Effector memory CD4-positive, alpha-beta T cell (primary cell): ENCODE results near the gene ARRDC4.

Experiments
- DNase-seq, 3 donors: peaks; one replicate each; pipeline ENCODE4 v3.0.0-alpha.2; 2020
- H3K27ac ChIP-seq: 2 replicates; pipeline ENCODE4 v1.7.0; 2013; ENCODE audit warnings: mild to moderate bottlenecking, low read length, moderate library complexity; ENCODE audit not compliant: insufficient read depth, poor library complexity, severe bottlenecking
- H3K27me3 ChIP-seq: replicated peaks from 2 replicates; pipeline ENCODE4 v1.7.0; 2013; ENCODE audit warnings: mild to moderate bottlenecking, low read length; ENCODE audit not compliant: insufficient read depth, control insufficient read depth, poor library complexity, severe bottlenecking
- H3K36me3 ChIP-seq: 2 replicates; pipeline ENCODE4 v1.7.0; 2013; ENCODE audit warnings: mild to moderate bottlenecking, low read length, moderate library complexity; ENCODE audit not compliant: control insufficient read depth, insufficient read depth
- H3K4me1 ChIP-seq: 2 replicates; pipeline ENCODE4 v1.7.0; 2013; ENCODE audit warnings: low read length, mild to moderate bottlenecking; ENCODE audit not compliant: control insufficient read depth, insufficient read depth, poor library complexity, severe bottlenecking
- H3K4me3 ChIP-seq: 2 replicates; pipeline ENCODE4 v1.7.0; 2013; ENCODE audit warnings: low read length, low read depth, mild to moderate bottlenecking; ENCODE audit not compliant: insufficient read depth, poor library complexity, severe bottlenecking
- H3K9me3 ChIP-seq: 2 replicates; pipeline ENCODE4 v1.7.0; 2013; ENCODE audit warnings: mild to moderate bottlenecking, low read length, moderate library complexity; ENCODE audit not compliant: control insufficient read depth
- total RNA-seq, 3 donors: gene quantifications; one replicate each; lab custom pipeline; 2026; lab: John Stamatoyannopoulos, UW

ARRDC4 gene
- total RNA-seq: 0.86 to 7.7 (median 1.6) reads per million in 3 donors

DNA sequence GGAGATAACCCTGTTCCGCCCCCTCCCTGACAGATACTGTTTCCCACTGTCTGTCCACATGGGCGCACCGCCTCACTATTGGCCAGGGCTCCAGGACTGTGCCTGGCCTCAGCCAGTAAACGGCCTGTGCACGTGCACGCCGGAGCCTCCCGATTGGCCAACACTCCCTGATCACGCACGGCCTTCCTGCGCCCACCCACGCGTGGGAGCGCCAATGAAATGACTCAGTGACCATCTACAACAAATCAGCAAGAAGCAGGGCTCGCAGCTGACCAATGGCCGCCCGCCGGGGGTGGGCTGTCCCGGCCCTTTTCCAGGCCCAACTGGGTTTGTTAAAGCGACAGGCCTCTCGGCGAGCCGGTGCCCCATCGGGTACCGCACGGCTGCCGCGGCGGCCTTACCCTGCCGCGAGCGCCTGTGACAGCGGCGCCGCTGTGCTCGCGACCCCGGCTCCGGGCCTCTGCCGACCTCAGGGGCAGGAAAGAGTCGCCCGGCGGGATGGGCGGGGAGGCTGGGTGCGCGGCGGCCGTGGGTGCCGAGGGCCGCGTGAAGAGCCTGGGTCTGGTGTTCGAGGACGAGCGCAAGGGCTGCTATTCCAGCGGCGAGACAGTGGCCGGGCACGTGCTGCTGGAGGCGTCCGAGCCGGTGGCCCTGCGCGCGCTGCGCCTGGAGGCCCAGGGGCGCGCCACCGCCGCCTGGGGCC, at the start of gene ARRDC4:
Gene ARRDC4, plus strand, starts transcription at position 340 of the 703 bp plus-strand sequence. Its CDS starts 159 bp downstream, at position 499.
- peak; percentile 68 to 83 (median 79) for DNase-seq
- Histone ChIP-seq H3K9me3 (no peaks in the 10 kb centered on the region), H3K36me3 (no peaks in the 10 kb centered on the region), H3K27me3 (no peaks in the 10 kb centered on the region), H3K4me3 (peak within 1 kb of the TSS; percentile 55), H3K4me1 (no peaks in the 10 kb centered on the region), H3K27ac (peak within 1 kb of the TSS; percentile 71)

DNA sequence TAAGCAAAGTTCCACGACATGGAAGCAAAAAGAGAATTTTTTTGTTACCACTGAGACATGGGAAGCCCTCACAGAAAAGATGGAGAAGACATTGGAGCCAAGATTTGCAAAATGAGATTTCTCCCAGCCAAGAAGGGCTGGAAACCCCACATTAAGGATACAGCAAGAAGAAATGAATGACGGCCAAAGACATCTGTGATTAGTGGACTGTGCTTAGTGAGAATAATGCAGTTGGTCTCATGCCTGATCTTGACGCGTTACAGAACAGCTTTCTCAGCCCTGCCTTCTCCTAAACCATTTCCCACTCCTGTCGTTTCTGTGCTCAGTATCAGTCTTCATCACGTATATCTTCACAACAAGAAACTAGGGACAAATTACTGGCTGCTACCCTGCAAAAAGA, 45.8 kb upstream of the ARRDC4 start:
- Histone ChIP-seq H3K4me1 (no peaks in the 10 kb centered on the region), H3K9me3 (no peaks in the 10 kb centered on the region), H3K36me3 (no peaks in the 10 kb centered on the region)

GRCh38 chr15:97915261-97915660, 45.2 kb upstream of the ARRDC4 start:
- Histone ChIP-seq H3K4me1 (no peaks in the 10 kb centered on the region), H3K27ac (no peak overlapping the region), H3K27me3 (no peaks in the 10 kb centered on the region), H3K4me3 (no peak overlapping the region), H3K36me3 (no peaks in the 10 kb centered on the region), H3K9me3 (no peaks in the 10 kb centered on the region)
- no peak for DNase-seq

More for the DNA sequence above, 45.8 kb upstream of the ARRDC4 start:
- no peak overlapping the region for H3K27ac ChIP-seq
- no peak overlapping the region for H3K4me3 ChIP-seq
- DNase-seq: no peak
- H3K27me3 ChIP-seq: no peaks in the 10 kb centered on the region

DNA sequence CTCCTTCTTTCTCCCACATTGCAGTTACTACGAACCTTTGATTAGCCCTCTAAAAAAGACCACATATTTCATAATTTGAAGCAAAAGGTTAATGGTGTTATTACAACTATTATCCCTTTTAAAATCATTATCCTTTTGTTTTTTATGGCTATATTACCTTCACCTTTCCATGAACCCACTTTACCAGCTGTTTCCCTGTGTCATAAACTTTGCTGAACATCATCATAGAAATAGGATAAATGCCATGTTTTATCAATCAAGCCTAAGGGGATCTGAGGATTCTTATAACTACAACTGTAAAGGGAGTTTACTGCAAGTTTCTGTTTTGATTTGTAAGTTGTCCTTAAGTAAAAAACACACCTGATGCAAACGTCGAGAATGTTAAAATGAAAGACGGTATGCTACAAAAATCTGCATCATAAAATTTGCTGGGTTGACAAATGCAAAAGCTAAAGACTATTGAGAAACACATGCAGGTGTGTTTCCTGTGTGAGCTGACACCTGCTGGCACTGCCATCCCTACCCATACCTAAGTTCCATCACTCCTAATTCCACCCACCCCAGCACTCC, 39.1 kb upstream of the ARRDC4 start:
- no peaks in the 10 kb centered on the region for H3K9me3 ChIP-seq
- H3K36me3 ChIP-seq: no peaks in the 10 kb centered on the region
- no peaks in the 10 kb centered on the region for H3K27me3 ChIP-seq
- H3K4me1 ChIP-seq: no peaks in the 10 kb centered on the region
- H3K27ac ChIP-seq: no peak overlapping the region
- H3K4me3 ChIP-seq: no peak overlapping the region
- DNase-seq: no peak

- no peak overlapping the region for H3K4me3 ChIP-seq
- no peaks in the 10 kb centered on the region for H3K27me3 ChIP-seq
- no peak for DNase-seq
- H3K36me3 ChIP-seq: no peaks in the 10 kb centered on the region
- H3K4me1 ChIP-seq: no peaks in the 10 kb centered on the region
- no peaks in the 10 kb centered on the region for H3K9me3 ChIP-seq
- H3K27ac ChIP-seq: no peak overlapping the region
Observed at GRCh38 chr15:97929456-97930229, 30.9 kb upstream of the ARRDC4 start.

- H3K4me1 ChIP-seq: no peaks in the 10 kb centered on the region
- no peaks in the 10 kb centered on the region for H3K36me3 ChIP-seq
- no peaks in the 10 kb centered on the region for H3K27me3 ChIP-seq
- no peak overlapping the region for H3K27ac ChIP-seq
- DNase-seq: no peak
- no peaks in the 10 kb centered on the region for H3K9me3 ChIP-seq
- H3K4me3 ChIP-seq: no peak overlapping the region
Observed at GRCh38 chr15:97930230-97930629, 30.3 kb upstream of the ARRDC4 start.

DNA sequence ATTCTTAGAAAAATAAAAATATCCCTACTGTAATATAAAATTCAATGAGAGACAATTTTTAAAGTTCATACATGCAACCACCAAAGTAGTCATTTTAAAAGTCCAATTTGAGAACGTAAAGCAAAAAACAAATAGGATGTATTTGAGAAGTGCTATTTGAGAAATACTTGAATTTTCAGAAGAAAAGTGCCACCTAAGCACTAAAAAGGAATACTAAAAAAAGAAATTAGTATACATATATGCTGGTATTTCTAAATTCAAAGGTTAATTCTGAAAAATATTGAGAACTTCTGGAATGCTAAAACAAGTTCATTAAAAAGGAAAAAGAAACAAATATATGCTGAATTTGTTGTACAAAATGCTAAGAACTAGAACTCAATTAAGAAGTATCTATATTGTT, 29.2 kb upstream of the ARRDC4 start:
- Histone ChIP-seq H3K27ac (no peak overlapping the region), H3K36me3 (no peaks in the 10 kb centered on the region), H3K4me1 (no peaks in the 10 kb centered on the region), H3K9me3 (no peaks in the 10 kb centered on the region), H3K27me3 (no peaks in the 10 kb centered on the region), H3K4me3 (no peak overlapping the region)
- no peak for DNase-seq

DNA sequence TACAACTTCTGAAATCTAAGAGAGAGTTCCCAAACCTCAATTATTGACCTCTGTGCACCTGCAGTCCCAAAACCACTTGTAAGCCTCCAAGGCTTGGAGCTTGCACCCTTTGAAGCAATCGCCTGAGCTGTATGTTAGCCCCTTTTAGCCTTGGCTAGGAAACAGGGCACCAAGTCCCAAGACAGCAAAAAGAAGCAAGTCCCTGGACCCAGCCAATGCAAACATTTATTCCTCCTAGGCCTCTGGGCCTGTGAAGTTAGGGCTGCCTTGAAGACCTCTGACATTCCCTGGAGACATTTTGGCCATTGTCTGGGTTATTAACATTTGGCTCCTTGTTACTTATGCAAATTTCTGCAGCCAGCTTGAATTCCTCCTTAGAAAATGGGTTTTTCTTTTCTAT, 26.9 kb upstream of the ARRDC4 start:
- Histone ChIP-seq H3K9me3 (no peaks in the 10 kb centered on the region), H3K27me3 (no peaks in the 10 kb centered on the region)
- DNase-seq: no peak

GRCh38 chr15:97940993-97941392, 19.5 kb upstream of the ARRDC4 start:
- H3K9me3 ChIP-seq: no peaks in the 10 kb centered on the region

More for the DNA sequence above, 26.9 kb upstream of the ARRDC4 start:
- Histone ChIP-seq H3K4me1 (no peaks in the 10 kb centered on the region), H3K27ac (no peak overlapping the region), H3K36me3 (no peaks in the 10 kb centered on the region), H3K4me3 (no peak overlapping the region)

GRCh38 chr15:97941572-97941971, 18.9 kb upstream of the ARRDC4 start:
- no peaks in the 10 kb centered on the region for H3K36me3 ChIP-seq
- no peaks in the 10 kb centered on the region for H3K9me3 ChIP-seq
- no peak for DNase-seq
- H3K27me3 ChIP-seq: no peaks in the 10 kb centered on the region
- no peak overlapping the region for H3K27ac ChIP-seq
- H3K4me3 ChIP-seq: no peak overlapping the region
- H3K4me1 ChIP-seq: no peaks in the 10 kb centered on the region

More at GRCh38 chr15:97940993-97941392, 19.5 kb upstream of the ARRDC4 start:
- H3K36me3 ChIP-seq: no peaks in the 10 kb centered on the region
- no peak overlapping the region for H3K4me3 ChIP-seq
- H3K4me1 ChIP-seq: no peaks in the 10 kb centered on the region
- no peak overlapping the region for H3K27ac ChIP-seq
- DNase-seq: no peak
- H3K27me3 ChIP-seq: no peaks in the 10 kb centered on the region
